Measurements from ENCODE around the gene TEX11.
"Not testable (repeated sequence)": the region's sequence is repeated elsewhere in the genome, so short reads cannot be mapped to it uniquely, and the experiment has no call there.

The TEX11 gene

GRCh38 chrX:70908541-70908940, at the start of gene TEX11:
TEX11 (minus strand) TSS chrX:70908711; CDS start chrX:70907789, 922 bp downstream.
- no peak for DNase-seq

GRCh38 chrX:70954871-70955270, 46.4 kb upstream of the TEX11 start:
- DNase-seq, result no peak

- DNase-seq, result no peak
Observed at GRCh38 chrX:70924294-70924911, 15.9 kb upstream of the TEX11 start.

GRCh38 chrX:70922774-70923473, 14.4 kb upstream of the TEX11 start:
- no peak for DNase-seq

- no peak for DNase-seq
Observed at GRCh38 chrX:70921709-70922352, 13.3 kb upstream of the TEX11 start.

- DNase-seq, result no peak
Observed at GRCh38 chrX:70916754-70917153, 8.2 kb upstream of the TEX11 start.

- DNase-seq, result no peak
Observed at GRCh38 chrX:70907900-70908299, 611 bp downstream of the TEX11 start.

GRCh38 chrX:70901465-70901864, 7.0 kb downstream of the TEX11 start:
- DNase-seq, result no peak

GRCh38 chrX:70890441-70890840, 18.1 kb downstream of the TEX11 start:
- DNase-seq, result not testable (repeated sequence)

- no peak for DNase-seq
Observed at GRCh38 chrX:70878902-70879301, 29.6 kb downstream of the TEX11 start.

- no peak for DNase-seq
Observed at GRCh38 chrX:70852294-70852693, 56.2 kb downstream of the TEX11 start.

GRCh38 chrX:70844081-70844480, 64.4 kb downstream of the TEX11 start:
- DNase-seq, result not testable (repeated sequence)

- not testable (repeated sequence) for DNase-seq
Observed at GRCh38 chrX:70843620-70844019, 64.9 kb downstream of the TEX11 start.

GRCh38 chrX:70834589-70834988, 73.9 kb downstream of the TEX11 start:
- DNase-seq, result no peak

GRCh38 chrX:70826715-70827114, 81.8 kb downstream of the TEX11 start:
- peak; percentile 33 for DNase-seq

GRCh38 chrX:70825366-70825765, 83.1 kb downstream of the TEX11 start:
- DNase-seq, result no peak

GRCh38 chrX:70808942-70809940, 99.3 kb downstream of the TEX11 start:
- DNase-seq, result no peak

- DNase-seq, result no peak
Observed at GRCh38 chrX:70806081-70806480, 102.4 kb downstream of the TEX11 start.

- DNase-seq, result not testable (repeated sequence)
Observed at GRCh38 chrX:70796742-70797141, 111.8 kb downstream of the TEX11 start.

- DNase-seq, result no peak
Observed at GRCh38 chrX:70774223-70774622, 134.3 kb downstream of the TEX11 start.

- DNase-seq, result no peak
Observed at GRCh38 chrX:70769659-70770227, 138.8 kb downstream of the TEX11 start.

- no peak for DNase-seq
Observed at GRCh38 chrX:70762285-70762684, 146.2 kb downstream of the TEX11 start.

- DNase-seq, result no peak
Observed at GRCh38 chrX:70755850-70756249, 152.7 kb downstream of the TEX11 start.
